Measurements from ENCODE around the gene ZNHIT2. TPM values are rescaled to one million over a fixed set of nuclear protein-coding genes. Genes with fewer than 3 reads are reported as not detected.

ZNHIT2 gene
- total RNA-seq, 2 experiments from 2014 or later = 11.5 to 32.4 TPM

GRCh38 chr11:65083134-65083833 lies 34.2 kb downstream of the ZNHIT2 start:
- Histone ChIP-seq H3K36me3 (ENCODE audit: insufficient read depth, low read length) (peaks cover 64% of the 10 kb centered on the region), H3K4me3 (ENCODE audit: low read depth, low read length, poor library complexity, severe bottlenecking) (peak overlapping the region; percentile 91), H2AFZ (ENCODE audit: low read length) (peak overlapping the region; percentile 29; the same call in 1 of the 2 replicates), H4K20me1 (ENCODE audit: insufficient read depth, low read length) (peaks cover 12% of the 10 kb centered on the region), H3K4me2 (ENCODE audit: low read length) (peak overlapping the region; percentile 84), H3K9me2 (ENCODE audit: insufficient read depth, low read length) (no peaks in the 10 kb centered on the region), H3K9me3 (ENCODE audit: low read length) (no peaks in the 10 kb centered on the region), H3K79me2 (ENCODE audit: insufficient read depth, low read depth, low read length) (peaks cover 64% of the 10 kb centered on the region), H3K4me1 (ENCODE audit: insufficient read depth, low read length, poor library complexity, severe bottlenecking) (peaks cover 56% of the 10 kb centered on the region), H3K27ac (ENCODE audit: low read depth, low read length, poor library complexity, severe bottlenecking) (peak overlapping the region; percentile 74)
- intact Hi-C loops (cut with micrococcal nuclease; ENCODE audit: unreplicated experiment) = loop anchor here (5.0 to 10.0 kb wide), 3 partner anchors 71 to 238 kb away; partner anchors contain the start of genes ARL2, ATG2A and CDC42BPG
- TSS peak; percentile 70 for BruUV-seq (replicated peaks)
- TF ChIP-seq CTCF (conservative IDR thresholded peaks at IDR 0.05; ENCODE audit: low read length) (no peak), EZH2phosphoT487 (IDR thresholded peaks at IDR 0.05; ENCODE audit: borderline replicate concordance, low read depth, low read length) (no peak)
- CTCF ChIA-PET (ENCODE audit: unreplicated experiment) = interaction anchor here (0.6 kb wide), 1 partner anchor 70 kb away, joined by 3 read pairs; no protein-coding TSS in a partner anchor
- POLR2A ChIA-PET = interaction anchor here (0.6 to 1.6 kb wide), 12 partner anchors 8 to 346 kb away, joined by 3 to 7 read pairs (median 4); partner anchors contain the start of genes FAU and MRPL49
- DNase-seq (ENCODE audit: low spot score) = peak; percentile 43

GRCh38 chr11:65078786-65079342 lies 38.6 kb downstream of the ZNHIT2 start:
- Histone ChIP-seq H2AFZ (ENCODE audit: low read length) (no peak overlapping the region), H4K20me1 (ENCODE audit: insufficient read depth, low read length) (peaks cover 12% of the 10 kb centered on the region), H3K9me2 (ENCODE audit: insufficient read depth, low read length) (no peaks in the 10 kb centered on the region), H3K27ac (ENCODE audit: low read depth, low read length, poor library complexity, severe bottlenecking) (peak overlapping the region; percentile 60), H3K79me2 (ENCODE audit: insufficient read depth, low read depth, low read length) (peaks cover 65% of the 10 kb centered on the region), H3K4me2 (ENCODE audit: low read length) (peak overlapping the region; percentile 68), H3K9me3 (ENCODE audit: low read length) (no peaks in the 10 kb centered on the region), H3K4me3 (ENCODE audit: low read depth, low read length, poor library complexity, severe bottlenecking) (peak overlapping the region; percentile 38), H3K4me1 (ENCODE audit: insufficient read depth, low read length, poor library complexity, severe bottlenecking) (peaks cover 51% of the 10 kb centered on the region), H3K36me3 (ENCODE audit: insufficient read depth, low read length) (peaks cover 89% of the 10 kb centered on the region)
- POLR2A ChIA-PET = no interaction called here
- TF ChIP-seq EZH2phosphoT487 (IDR thresholded peaks at IDR 0.05; ENCODE audit: borderline replicate concordance, low read depth, low read length) = no peak
- no peak for TF ChIP-seq CTCF (conservative IDR thresholded peaks at IDR 0.05; ENCODE audit: low read length)
- BruUV-seq (replicated peaks) = no TSS peak
- CTCF ChIA-PET (ENCODE audit: unreplicated experiment) = interaction anchor here (1.0 kb wide), 1 partner anchor 66 kb away, joined by 4 read pairs; no protein-coding TSS in a partner anchor
- intact Hi-C loops (cut with micrococcal nuclease; ENCODE audit: unreplicated experiment) = no loop called here
- no peak for DNase-seq (ENCODE audit: low spot score)
